MM.1S (cell line): ENCODE results near the gene C1QC.

Experiments
- DNase-seq: peaks from one replicate; pipeline ENCODE4 v3.0.0-alpha.2; 2015
- H2AFZ ChIP-seq: fragments of 300-600 bp; sonication (generic); 2 replicates; pipeline ENCODE4 v1.6.0; 2016; ENCODE audit warnings: antibody characterized with exemption, low read length
- H3F3A ChIP-seq: fragments of 300-600 bp; sonication (generic); 2 replicates; pipeline ENCODE4 v1.6.1; 2016; ENCODE audit warnings: mild to moderate bottlenecking, antibody characterized with exemption, low read length, moderate library complexity, mixed read lengths; ENCODE audit not compliant: insufficient read depth
- H3K27ac ChIP-seq: fragments of 300-600 bp; sonication (generic); 2 replicates; pipeline ENCODE4 v1.5.1; 2016; ENCODE audit warnings: mild to moderate bottlenecking, low read length
- H3K27me3 ChIP-seq: fragments of 300-600 bp; sonication (generic); replicated peaks from 2 replicates; pipeline ENCODE4 v1.6.0; 2016; ENCODE audit warnings: low read length; ENCODE audit not compliant: insufficient read depth
- H3K36me3 ChIP-seq: fragments of 300-600 bp; sonication (generic); replicated peaks from 2 replicates; pipeline ENCODE4 v1.6.1; 2016; ENCODE audit warnings: mild to moderate bottlenecking, low read length, mixed read lengths; ENCODE audit not compliant: insufficient read depth
- H3K4me1 ChIP-seq: fragments of 300-600 bp; sonication (generic); 2 replicates; pipeline ENCODE4 v1.6.1; 2016; ENCODE audit warnings: low read length, mixed read lengths
- H3K4me2 ChIP-seq: fragments of 300-600 bp; sonication (generic); 2 replicates; pipeline ENCODE4 v1.6.0; 2016; ENCODE audit warnings: low read depth, low read length
- H3K4me3 ChIP-seq: fragments of 300-600 bp; sonication (generic); 2 replicates; pipeline ENCODE4 v1.5.1; 2016; ENCODE audit warnings: low read length, mixed read lengths
- H3K79me2 ChIP-seq: fragments of 300-600 bp; sonication (generic); 2 replicates; pipeline ENCODE4 v1.6.1; 2016; ENCODE audit warnings: mixed run types, low read length, mixed read lengths
- H3K9ac ChIP-seq: fragments of 300-600 bp; sonication (generic); 2 replicates; pipeline ENCODE4 v1.6.1; 2016; ENCODE audit warnings: low read length, mixed read lengths
- H3K9me2 ChIP-seq: fragments of 300-600 bp; sonication (generic); replicated peaks from 2 replicates; pipeline ENCODE4 v1.6.1; 2016; ENCODE audit warnings: mild to moderate bottlenecking, low read length, mixed read lengths; ENCODE audit not compliant: insufficient read depth
- H3K9me3 ChIP-seq: fragments of 300-600 bp; sonication (generic); replicated peaks from 2 replicates; pipeline ENCODE4 v1.6.1; 2016; ENCODE audit warnings: mild to moderate bottlenecking, low read length, mixed read lengths; ENCODE audit not compliant: insufficient read depth
- H4K20me1 ChIP-seq: fragments of 300-600 bp; sonication (generic); 2 replicates; pipeline ENCODE4 v1.6.1; 2016; ENCODE audit warnings: mild to moderate bottlenecking, low read length, moderate library complexity, mixed read lengths; ENCODE audit not compliant: insufficient read depth
- EZH2 ChIP-seq: fragments of 300-600 bp; sonication (generic); optimal IDR thresholded peaks from 2 replicates; pipeline ENCODE3; 2017; ENCODE audit warnings: low read depth, mild to moderate bottlenecking, antibody characterized with exemption, low read length, mixed read lengths
- EZH2phosphoT487 ChIP-seq: fragments of 300-600 bp; sonication (generic); IDR thresholded peaks from 2 replicates; pipeline ENCODE4 v1.6.1; 2018; ENCODE audit warnings: antibody characterized with exemption, low read length
- TF ChIP-seq, protein P1 (sequence below): fragments of 300-600 bp; sonication (generic); IDR thresholded peaks from 2 replicates; pipeline ENCODE4 v1.5.1; 2016; ENCODE audit warnings: antibody characterized with exemption, low read length, mixed read lengths

C1QC gene

DNA sequence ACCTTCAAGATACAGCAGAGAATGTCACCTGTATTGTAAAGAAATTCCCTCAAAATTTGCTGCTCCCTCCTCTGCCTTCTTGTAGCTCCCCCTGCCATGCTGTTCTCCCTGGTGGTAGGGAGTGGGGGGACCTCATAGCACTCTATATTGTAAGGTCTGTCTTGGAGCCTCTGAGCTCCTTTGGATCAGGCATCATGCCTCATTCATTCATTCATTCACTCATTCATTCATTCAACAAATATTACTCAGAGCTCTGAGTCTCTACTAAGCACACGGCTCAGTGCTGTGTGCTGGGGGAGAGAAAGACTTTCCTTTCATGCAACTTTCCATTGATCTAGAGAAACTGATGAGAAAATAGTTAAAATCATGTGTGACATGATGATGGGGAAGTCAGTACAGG lies 40.1 kb downstream of the C1QC start:
- TF ChIP-seq, protein P1, sequence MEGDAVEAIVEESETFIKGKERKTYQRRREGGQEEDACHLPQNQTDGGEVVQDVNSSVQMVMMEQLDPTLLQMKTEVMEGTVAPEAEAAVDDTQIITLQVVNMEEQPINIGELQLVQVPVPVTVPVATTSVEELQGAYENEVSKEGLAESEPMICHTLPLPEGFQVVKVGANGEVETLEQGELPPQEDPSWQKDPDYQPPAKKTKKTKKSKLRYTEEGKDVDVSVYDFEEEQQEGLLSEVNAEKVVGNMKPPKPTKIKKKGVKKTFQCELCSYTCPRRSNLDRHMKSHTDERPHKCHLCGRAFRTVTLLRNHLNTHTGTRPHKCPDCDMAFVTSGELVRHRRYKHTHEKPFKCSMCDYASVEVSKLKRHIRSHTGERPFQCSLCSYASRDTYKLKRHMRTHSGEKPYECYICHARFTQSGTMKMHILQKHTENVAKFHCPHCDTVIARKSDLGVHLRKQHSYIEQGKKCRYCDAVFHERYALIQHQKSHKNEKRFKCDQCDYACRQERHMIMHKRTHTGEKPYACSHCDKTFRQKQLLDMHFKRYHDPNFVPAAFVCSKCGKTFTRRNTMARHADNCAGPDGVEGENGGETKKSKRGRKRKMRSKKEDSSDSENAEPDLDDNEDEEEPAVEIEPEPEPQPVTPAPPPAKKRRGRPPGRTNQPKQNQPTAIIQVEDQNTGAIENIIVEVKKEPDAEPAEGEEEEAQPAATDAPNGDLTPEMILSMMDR: no peak
- no peaks in the 10 kb centered on the region for H3K79me2 ChIP-seq
- DNase-seq: no peak
- H3K27ac ChIP-seq: no peak overlapping the region
- H3K9me2 ChIP-seq: no peaks in the 10 kb centered on the region
- no peak overlapping the region for H3K4me2 ChIP-seq
- no peak overlapping the region for H3K4me3 ChIP-seq
- H3K9me3 ChIP-seq: no peaks in the 10 kb centered on the region
- H4K20me1 ChIP-seq: no peaks in the 10 kb centered on the region
- H3F3A ChIP-seq: no peaks in the 10 kb centered on the region
- H3K27me3 ChIP-seq: peaks cover 92% of the 10 kb centered on the region
- no peaks in the 10 kb centered on the region for H3K36me3 ChIP-seq
- no peak overlapping the region for H2AFZ ChIP-seq
- H3K4me1 ChIP-seq: no peaks in the 10 kb centered on the region
- H3K9ac ChIP-seq: no peak overlapping the region

DNA sequence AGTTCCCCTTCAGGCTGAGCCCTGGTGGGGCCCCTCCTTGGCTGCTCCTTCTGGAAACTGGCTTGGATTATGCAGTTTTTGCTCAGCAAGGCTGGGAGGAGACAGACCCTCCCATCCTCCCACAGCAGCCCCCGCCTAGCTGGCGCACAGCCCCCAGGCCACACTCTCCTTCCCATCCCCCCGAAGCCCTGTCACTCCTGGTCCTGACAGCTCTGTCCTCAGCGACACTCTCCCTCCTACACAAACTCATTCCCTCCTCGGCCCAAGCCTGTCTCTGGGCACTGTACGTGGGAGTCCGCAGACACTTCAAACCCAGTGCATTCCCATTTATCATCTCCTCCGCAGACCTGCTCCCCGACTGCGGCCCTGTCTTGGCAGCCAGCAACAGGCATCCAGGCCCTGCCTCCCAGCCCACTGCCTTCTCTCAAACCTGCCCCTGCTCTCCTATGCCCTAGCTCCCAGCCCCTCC lies 42.2 kb downstream of the C1QC start:
- TF ChIP-seq, protein P1: no peak
- TF ChIP-seq EZH2 (no peak), EZH2phosphoT487 (no peak)
- Histone ChIP-seq H3K36me3 (no peaks in the 10 kb centered on the region), H4K20me1 (no peaks in the 10 kb centered on the region), H3K79me2 (no peaks in the 10 kb centered on the region), H3K9me3 (no peaks in the 10 kb centered on the region), H3F3A (no peaks in the 10 kb centered on the region), H3K9ac (no peak overlapping the region), H2AFZ (no peak overlapping the region), H3K27me3 (peaks cover 97% of the 10 kb centered on the region), H3K4me1 (no peaks in the 10 kb centered on the region), H3K27ac (no peak overlapping the region), H3K4me2 (no peak overlapping the region), H3K9me2 (no peaks in the 10 kb centered on the region), H3K4me3 (no peak overlapping the region)
- DNase-seq: no peak

DNA sequence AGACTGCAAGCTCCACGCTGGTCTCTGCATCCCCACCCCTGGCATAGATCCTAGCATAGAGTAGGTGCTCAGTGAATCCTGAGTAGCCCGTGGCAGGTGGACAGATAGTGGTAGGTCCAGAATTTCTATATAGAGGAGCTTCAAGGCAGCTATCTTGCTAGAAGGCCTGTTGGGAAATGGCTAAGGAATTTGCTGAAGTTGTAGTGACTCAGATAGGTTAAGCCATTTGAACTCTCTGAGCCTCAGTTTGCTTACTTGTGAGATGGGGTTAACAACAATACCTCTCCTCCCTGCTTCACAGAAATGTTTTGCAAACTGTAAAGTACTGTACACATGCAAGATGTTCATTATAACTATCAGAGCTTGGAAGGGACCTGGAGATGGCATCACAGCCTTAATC lies 43.8 kb downstream of the C1QC start:
- H4K20me1 ChIP-seq: no peaks in the 10 kb centered on the region
- H3K27ac ChIP-seq: no peak overlapping the region
- H3K9ac ChIP-seq: no peak overlapping the region
- H3K79me2 ChIP-seq: no peaks in the 10 kb centered on the region
- H3K4me1 ChIP-seq: no peaks in the 10 kb centered on the region
- peaks cover 96% of the 10 kb centered on the region for H3K27me3 ChIP-seq
- H3K9me2 ChIP-seq: no peaks in the 10 kb centered on the region
- no peak for DNase-seq
- TF ChIP-seq, protein P1: no peak
- TF ChIP-seq EZH2phosphoT487 (no peak), EZH2 (no peak)
- no peak overlapping the region for H3K4me3 ChIP-seq
- no peak overlapping the region for H2AFZ ChIP-seq
- H3F3A ChIP-seq: no peaks in the 10 kb centered on the region
- H3K36me3 ChIP-seq: no peaks in the 10 kb centered on the region
- H3K4me2 ChIP-seq: no peak overlapping the region
- H3K9me3 ChIP-seq: no peaks in the 10 kb centered on the region
